GM12878 (cell line): Measurements from ENCODE around the gene GNAO1. TPM values are rescaled to one million over a fixed set of nuclear protein-coding genes. Genes with fewer than 3 reads are reported as not detected.

ENCODE experiments used
- ATAC-seq: fragments of 200-7000 bp; cut with Tn5 transposase; 3 replicates; pipeline ENCODE4 v1.9.1; 2020; ENCODE audit warnings: mild to moderate bottlenecking, moderate library complexity
- BruUV-seq: library from RNA; stranded (reverse); fragments of 400-500 nt; replicated peaks from 2 replicates; lab custom pipeline; 2021; lab: Mats Ljungman, UMichigan
- CTCF ChIA-PET: fragments of 300-600 bp; sonication (Branson Sonifier 250); formaldehyde crosslinking; extraction: SDS; loops from one replicate; lab custom pipeline; 2021; ENCODE audit warnings: inconsistent platforms; lab: Yijun Ruan, JAX
- POLR2A ChIA-PET: fragments of 350-600 bp; formaldehyde crosslinking; extraction: SDS; loops from one replicate; lab custom pipeline; 2021; ENCODE audit warnings: inconsistent platforms; lab: Charles Lee
- RAD21 ChIA-PET: fragments of 300-600 bp; sonication (Branson Sonifier 250); formaldehyde crosslinking; loops from one replicate; lab custom pipeline; 2023; ENCODE audit warnings: antibody characterized with exemption; ENCODE audit not compliant: unreplicated experiment; lab: Charles Lee
- SMC1A ChIA-PET: fragments of 300-600 bp; sonication (Branson Sonifier 250); formaldehyde crosslinking; loops from one replicate; lab custom pipeline; 2023; ENCODE audit not compliant: unreplicated experiment, uncharacterized antibody; lab: Charles Lee
- DNase-seq: peaks from one replicate; pipeline ENCODE4 v3.0.0-alpha.2; 2011; ENCODE audit warnings: low read depth, low spot score
- FAIRE-seq: peaks from 3 replicates; lab custom pipeline; 2011; peaks lifted over from hg19 to GRCh38; lab: Jason Lieb, UNC
- H2AFZ ChIP-seq: 2 replicates; pipeline ENCODE4 v1.6.0; 2011; ENCODE audit warnings: low read depth, low read length, control low read depth; ENCODE audit not compliant: control insufficient read depth
- H3K27ac ChIP-seq: 2 replicates; pipeline ENCODE4 v1.5.1; 2011; ENCODE audit warnings: control low read depth; ENCODE audit not compliant: control insufficient read depth, insufficient read depth
- H3K27me3 ChIP-seq, 2 experiments: replicated peaks in 1 of 2; 2 replicates each; pipeline versions ENCODE4 v1.6.0 to v1.6.1; 2011; ENCODE audit warnings: low read length in 1 of 2; ENCODE audit not compliant: control insufficient read depth in 2 of 2, insufficient read depth in 2 of 2
- H3K36me3 ChIP-seq, 2 experiments: 2 replicates each; pipeline ENCODE4 v1.5.1; 2011; ENCODE audit warnings: low read length in 1 of 2; ENCODE audit not compliant: control insufficient read depth in 2 of 2, insufficient read depth in 2 of 2
- H3K4me1 ChIP-seq: 2 replicates; pipeline ENCODE4 v1.6.1; 2011; ENCODE audit warnings: mild to moderate bottlenecking, low read length, moderate library complexity, mixed read lengths; ENCODE audit not compliant: control insufficient read depth, insufficient read depth
- H3K4me2 ChIP-seq: 2 replicates; pipeline ENCODE4 v1.6.0; 2011; ENCODE audit warnings: control low read depth; ENCODE audit not compliant: control insufficient read depth, insufficient read depth
- H3K4me3 ChIP-seq: fragments of 200-600 bp; sonication (generic); 2 replicates; pipeline ENCODE4 v1.5.1; 2016
- H3K79me2 ChIP-seq: 2 replicates; pipeline ENCODE4 v1.6.0; 2011; ENCODE audit warnings: low read length; ENCODE audit not compliant: control insufficient read depth, insufficient read depth
- H3K9ac ChIP-seq: 2 replicates; pipeline ENCODE4 v1.8.0; 2011; ENCODE audit warnings: low read length, control low read depth, mixed read lengths; ENCODE audit not compliant: control insufficient read depth, insufficient read depth
- H3K9me3 ChIP-seq: replicated peaks from 3 replicates; pipeline ENCODE4 v1.5.1; 2011; ENCODE audit warnings: mild to moderate bottlenecking, low read length; ENCODE audit not compliant: control insufficient read depth, insufficient read depth
- H4K20me1 ChIP-seq: 2 replicates; pipeline ENCODE4 v1.6.0; 2011; ENCODE audit not compliant: control insufficient read depth, insufficient read depth
- BACH1 ChIP-seq: fragments of 450-650 bp; IDR thresholded peaks from 2 replicates; pipeline ENCODE4 v1.6.1; 2017; ENCODE audit warnings: mild to moderate bottlenecking, borderline replicate concordance
- CBX3 ChIP-seq: fragments of 200-600 bp; sonication (generic); IDR thresholded peaks from 2 replicates; pipeline ENCODE4 v1.6.1; 2016; ENCODE audit warnings: low read depth, borderline replicate concordance
- CHD1 ChIP-seq: IDR thresholded peaks from 2 replicates; pipeline ENCODE4 v1.6.1; 2012; ENCODE audit warnings: low read depth, low read length, improper control_type of control experiment
- DPF2 ChIP-seq: fragments of 450-650 bp; IDR thresholded peaks from 2 replicates; pipeline ENCODE4 v1.6.1; 2017; ENCODE audit warnings: mild to moderate bottlenecking
- MTA3 ChIP-seq: IDR thresholded peaks from 2 replicates; pipeline ENCODE4 v1.6.1; 2012; ENCODE audit warnings: low read length, inconsistent platforms, borderline replicate concordance
- NR2C1 ChIP-seq: fragments of 450-650 bp; IDR thresholded peaks from 2 replicates; pipeline ENCODE4 v1.6.1; 2017; ENCODE audit warnings: antibody characterized with exemption, mild to moderate bottlenecking, moderate library complexity
- RBBP5 ChIP-seq: fragments of 200-600 bp; sonication (generic); conservative IDR thresholded peaks from 2 replicates; pipeline ENCODE4 v1.6.1; 2016
- SIN3A ChIP-seq: IDR thresholded peaks from 2 replicates; pipeline ENCODE4 v1.6.1; 2012; ENCODE audit warnings: low read depth, low read length, improper control_type of control experiment
- SREBF2 ChIP-seq: IDR thresholded peaks from 2 replicates; pipeline ENCODE4 v1.6.1; 2012; ENCODE audit warnings: mild to moderate bottlenecking, low read length
- TBL1XR1 ChIP-seq: IDR thresholded peaks from 2 replicates; pipeline ENCODE4 v1.6.1; 2012; ENCODE audit warnings: low read depth, low read length, improper control_type of control experiment
- YBX1 ChIP-seq: fragments of 450-650 bp; IDR thresholded peaks from 2 replicates; pipeline ENCODE4 v1.6.1; 2016; ENCODE audit warnings: antibody characterized with exemption
- ZBTB33 ChIP-seq: fragments of 450-650 bp; IDR thresholded peaks from 2 replicates; pipeline ENCODE4 v1.6.1; 2017; ENCODE audit warnings: mild to moderate bottlenecking
- ZBTB4 ChIP-seq: fragments of 450-650 bp; formaldehyde crosslinking; IDR thresholded peaks from 2 replicates; pipeline ENCODE4 v1.4.0; 2022; ENCODE audit warnings: mild to moderate bottlenecking, moderate library complexity
- ZSCAN29 ChIP-seq: fragments of 450-650 bp; IDR thresholded peaks from 2 replicates; pipeline ENCODE4 v1.6.1; 2017; ENCODE audit warnings: mild to moderate bottlenecking, moderate library complexity
- WGBS: methylation state at CpG from one replicate; pipeline ENCODE4 v1.1.6; 2016; ENCODE audit warnings: low lambda C conversion rate; ENCODE audit not compliant: insufficient replicate concordance, insufficient coverage; ENCODE audit errors: missing lambda C conversion rate; 5-methylcytosine and 5-hydroxymethylcytosine counted together
- in situ Hi-C: fragments of 300-500 bp; cut with MboI; formaldehyde crosslinking; loops from 9 replicates; pipeline ENCODE4 v1.14.3; 2018; ENCODE audit warnings: mixed read lengths
- intact Hi-C: fragments of 100-400 bp; cut with micrococcal nuclease; formaldehyde crosslinking; loops from one replicate; pipeline ENCODE4 v1.14.2; 2022; ENCODE audit not compliant: unreplicated experiment
- polyA plus RNA-seq, 11 experiments: library from polyadenylated mRNA; depleted of rRNA in 4 of 11; unstranded in 6 of 11; stranded (reverse) in 5 of 11; fragments of >200 nt; fragmentation: Nextera tagmentation in 4 of 11; fragmentation: Illumina TruSeq in 1 of 11; extraction: Ambion mirVana in 4 of 11; extraction: Trizol in 1 of 11; gene quantifications; 1 replicate in 1 of 11; 2 replicates in 10 of 11; pipeline versions ENCODE4 v1.2.1 to v1.2.3, GENCODE V29; 2011 to 2016; ENCODE audit warnings: inconsistent platforms in 2 of 11, missing spikeins in 2 of 11, low read depth in 1 of 11
- total RNA-seq, 4 experiments: library from RNA; depleted of rRNA in 3 of 4; stranded (reverse); fragments of >200 nt in 3 of 4; fragmentation: Illumina TruSeq in 1 of 4; extraction: Trizol in 1 of 4; gene quantifications; 2 replicates each; pipeline versions ENCODE4 v1.2.1 to v1.2.3, GENCODE V29; 2013 to 2021
- TF ChIP-seq, protein P1 (sequence below): fragments of 450-650 bp; IDR thresholded peaks from 2 replicates; pipeline ENCODE4 v1.6.1; 2014; ENCODE audit warnings: mild to moderate bottlenecking
- TF ChIP-seq, protein P2 (sequence below), 3 experiments: IDR thresholded peaks in 2 of 3; conservative IDR thresholded peaks in 1 of 3; 2 replicates each; pipeline ENCODE4 v1.5.1; 2011; ENCODE audit warnings: low read depth in 3 of 3, low read length in 3 of 3, mild to moderate bottlenecking in 3 of 3, control low read depth in 2 of 3, moderate library complexity in 2 of 3, inconsistent platforms in 1 of 3, mixed read lengths in 1 of 3; ENCODE audit not compliant: control insufficient read depth in 2 of 3, insufficient read depth in 1 of 3; ENCODE audit errors: extremely low read depth in 1 of 3

The GNAO1 gene
- total and polyA plus RNA-seq, 10 of the 15 experiments (the other 5 are each of a cell fraction or from before 2014, with no cell fraction given) = 0.05 to 0.28 (median 0.14) TPM; not detected in 6

DNA sequence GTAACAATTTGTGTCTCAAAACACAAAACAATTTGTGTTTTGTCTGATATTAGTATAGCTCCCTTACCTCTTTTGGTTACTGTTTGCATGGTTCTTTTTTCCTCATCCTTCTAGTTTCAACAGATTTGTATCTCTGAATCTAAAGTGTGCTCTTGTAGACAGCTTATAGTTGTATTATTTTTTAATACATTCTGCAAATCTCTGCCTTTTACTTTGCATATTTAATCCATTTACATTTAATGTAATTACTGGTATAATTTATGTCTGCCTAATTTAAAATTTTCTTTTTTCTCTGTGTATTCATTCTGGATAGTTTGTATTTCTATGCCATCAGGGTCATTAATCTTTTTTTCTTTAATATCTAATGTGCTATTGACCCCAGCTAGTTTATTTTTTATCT is 9.9 kb upstream of the GNAO1 start (continued):
- no peak for TF ChIP-seq ZBTB4
- TF ChIP-seq, all 136 proteins: peak for 0

DNA sequence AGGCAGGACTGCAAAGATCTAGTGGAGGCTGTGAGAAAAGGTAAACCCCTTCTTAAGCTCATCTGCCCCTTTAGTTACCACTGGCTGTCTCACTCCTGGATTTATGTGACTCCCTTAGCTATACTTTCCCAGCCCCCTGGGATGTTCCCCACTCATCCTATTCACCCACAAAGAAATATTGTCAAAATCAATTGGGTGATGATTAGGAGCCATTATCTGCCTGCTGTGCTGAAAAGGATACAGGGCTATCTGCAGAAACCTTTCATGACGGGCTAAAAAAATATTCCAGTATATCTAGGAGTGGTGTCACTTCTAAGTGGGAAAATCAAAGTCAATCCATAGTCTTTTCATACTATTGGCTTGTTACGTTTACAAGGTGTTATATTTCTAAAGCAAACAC is 8.0 kb upstream of the GNAO1 start:
- Histone ChIP-seq H3K9ac (no peak overlapping the region), H3K27me3 (peaks cover 0 to 3% of the 10 kb centered on the region in 2 experiments; a peak in 1 of 4 replicates), H2AFZ (no peak overlapping the region), H3K9me3 (no peaks in the 10 kb centered on the region), H4K20me1 (no peaks in the 10 kb centered on the region), H3K4me2 (no peak overlapping the region), H3K27ac (no peak overlapping the region), H3K4me3 (no peak overlapping the region), H3K4me1 (no peaks in the 10 kb centered on the region), H3K36me3 (no peaks in the 10 kb centered on the region), H3K79me2 (no peaks in the 10 kb centered on the region)
- intact Hi-C loops (no loop called here), in situ Hi-C loops (no loop called here)
- no TSS peak for BruUV-seq
- POLR2A ChIA-PET = no interaction called here
- 25% methylated on average over 2 of the region's 2 CpGs for WGBS
- CTCF ChIA-PET = no interaction called here
- FAIRE-seq (no peak), DNase-seq (no peak), ATAC-seq (no peak)
- SMC1A ChIA-PET = no interaction called here
- RAD21 ChIA-PET = no interaction called here
- TF ChIP-seq, protein P1, sequence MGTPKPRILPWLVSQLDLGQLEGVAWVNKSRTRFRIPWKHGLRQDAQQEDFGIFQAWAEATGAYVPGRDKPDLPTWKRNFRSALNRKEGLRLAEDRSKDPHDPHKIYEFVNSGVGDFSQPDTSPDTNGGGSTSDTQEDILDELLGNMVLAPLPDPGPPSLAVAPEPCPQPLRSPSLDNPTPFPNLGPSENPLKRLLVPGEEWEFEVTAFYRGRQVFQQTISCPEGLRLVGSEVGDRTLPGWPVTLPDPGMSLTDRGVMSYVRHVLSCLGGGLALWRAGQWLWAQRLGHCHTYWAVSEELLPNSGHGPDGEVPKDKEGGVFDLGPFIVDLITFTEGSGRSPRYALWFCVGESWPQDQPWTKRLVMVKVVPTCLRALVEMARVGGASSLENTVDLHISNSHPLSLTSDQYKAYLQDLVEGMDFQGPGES = no peak
- TF ChIP-seq TBL1XR1 (no peak), ZSCAN29 (no peak), CHD1 (no peak), RBBP5 (no peak), DPF2 (no peak), ZBTB33 (no peak), BACH1 (no peak), NR2C1 (no peak), YBX1 (no peak), SREBF2 (no peak), CBX3 (no peak), SIN3A (no peak), MTA3 (no peak)
- TF ChIP-seq, protein P2, sequence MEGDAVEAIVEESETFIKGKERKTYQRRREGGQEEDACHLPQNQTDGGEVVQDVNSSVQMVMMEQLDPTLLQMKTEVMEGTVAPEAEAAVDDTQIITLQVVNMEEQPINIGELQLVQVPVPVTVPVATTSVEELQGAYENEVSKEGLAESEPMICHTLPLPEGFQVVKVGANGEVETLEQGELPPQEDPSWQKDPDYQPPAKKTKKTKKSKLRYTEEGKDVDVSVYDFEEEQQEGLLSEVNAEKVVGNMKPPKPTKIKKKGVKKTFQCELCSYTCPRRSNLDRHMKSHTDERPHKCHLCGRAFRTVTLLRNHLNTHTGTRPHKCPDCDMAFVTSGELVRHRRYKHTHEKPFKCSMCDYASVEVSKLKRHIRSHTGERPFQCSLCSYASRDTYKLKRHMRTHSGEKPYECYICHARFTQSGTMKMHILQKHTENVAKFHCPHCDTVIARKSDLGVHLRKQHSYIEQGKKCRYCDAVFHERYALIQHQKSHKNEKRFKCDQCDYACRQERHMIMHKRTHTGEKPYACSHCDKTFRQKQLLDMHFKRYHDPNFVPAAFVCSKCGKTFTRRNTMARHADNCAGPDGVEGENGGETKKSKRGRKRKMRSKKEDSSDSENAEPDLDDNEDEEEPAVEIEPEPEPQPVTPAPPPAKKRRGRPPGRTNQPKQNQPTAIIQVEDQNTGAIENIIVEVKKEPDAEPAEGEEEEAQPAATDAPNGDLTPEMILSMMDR (IDR thresholded peaks at IDR 0.05 in 2 of 3, conservative IDR thresholded peaks at IDR 0.05 in 1 of 3; ENCODE audit: control insufficient read depth in 2 of 3, extremely low read depth in 1 of 3, insufficient read depth in 1 of 3, low read depth in 3 of 3, low read length in 3 of 3) = no peak
